Endothelial cell of umbilical vein (primary cell): ENCODE measurements around the gene ACBD7.

Source experiments
- CTCF ChIP-seq, 2 donors: IDR thresholded peaks; 1 replicate in 1 of 2; 2 replicates in 1 of 2; pipeline ENCODE4 v1.5.1; 2011; ENCODE audit warnings: low read length in 2 of 2, mild to moderate bottlenecking in 2 of 2, moderate library complexity in 2 of 2, control low read depth in 1 of 2, inconsistent platforms in 1 of 2, low read depth in 1 of 2; ENCODE audit not compliant: insufficient read depth in 1 of 2; ENCODE audit errors: extremely low read depth in 1 of 2
- EZH2 ChIP-seq: IDR thresholded peaks from 2 replicates; pipeline ENCODE4 v1.6.1; 2012; ENCODE audit warnings: borderline replicate concordance, low read depth, mild to moderate bottlenecking, moderate library complexity, low read length, inconsistent platforms; ENCODE audit not compliant: severe bottlenecking
- JUN ChIP-seq: IDR thresholded peaks from 2 replicates; pipeline ENCODE4 v1.6.1; 2011; ENCODE audit warnings: borderline replicate concordance, low read depth; ENCODE audit not compliant: insufficient read length, insufficient read depth
- MAX ChIP-seq: IDR thresholded peaks from 2 replicates; pipeline ENCODE4 v1.6.1; 2011; ENCODE audit not compliant: insufficient read depth, insufficient read length
- POLR2A ChIP-seq: IDR thresholded peaks from 2 replicates; pipeline ENCODE4 v1.6.1; 2012; ENCODE audit warnings: low read depth, mild to moderate bottlenecking, control low read depth, low read length
- POLR2AphosphoS5 ChIP-seq: IDR thresholded peaks from 2 replicates; pipeline ENCODE4 v1.6.1; 2012; ENCODE audit warnings: low read depth, mild to moderate bottlenecking, control low read depth, low read length, moderate library complexity; ENCODE audit not compliant: insufficient read depth

GRCh38 chr10:15059914-15060313, 28.7 kb downstream of the ACBD7 start:
- no peak for TF ChIP-seq POLR2A
- no peak for TF ChIP-seq CTCF (IDR thresholded peaks at IDR 0.05; ENCODE audit: extremely low read depth in 1 of 2, insufficient read depth in 1 of 2, low read depth in 1 of 2, low read length in 2 of 2)
- no peak for TF ChIP-seq JUN
- no peak for TF ChIP-seq POLR2AphosphoS5
- no peak for TF ChIP-seq EZH2
- TF ChIP-seq MAX = no peak
